Measurements from ENCODE around the gene CASTOR1.

The CASTOR1 gene

GRCh38 chr22:30245985-30246813, 43.1 kb downstream of the CASTOR1 start, which contains the start of gene LIF:
Gene LIF, minus strand, starts transcription at chr22:30246759. Its CDS starts 64 bp downstream, at chr22:30246695.
- DNase-seq (ENCODE audit: low read depth in 2 of 2): peak in 1 of 2 donors; percentile 38

GRCh38 chr22:30245181-30245984, 43.9 kb downstream of the CASTOR1 start:
- DNase-seq (ENCODE audit: low read depth in 2 of 2): no peak

- DNase-seq (ENCODE audit: low read depth in 2 of 2): no peak
Observed at GRCh38 chr22:30244641-30245040, 44.7 kb downstream of the CASTOR1 start.

GRCh38 chr22:30244066-30244465, 45.2 kb downstream of the CASTOR1 start:
- DNase-seq (ENCODE audit: low read depth in 2 of 2): no peak

GRCh38 chr22:30243661-30244060, 45.6 kb downstream of the CASTOR1 start:
- DNase-seq (ENCODE audit: low read depth in 2 of 2): no peak

- DNase-seq (ENCODE audit: low read depth in 2 of 2): no peak
Observed at GRCh38 chr22:30241576-30242371, 47.5 kb downstream of the CASTOR1 start.

GRCh38 chr22:30240541-30241417, 48.5 kb downstream of the CASTOR1 start:
- DNase-seq (ENCODE audit: low read depth in 2 of 2): no peak

GRCh38 chr22:30239488-30240405, 49.6 kb downstream of the CASTOR1 start:
- DNase-seq (ENCODE audit: low read depth in 2 of 2): no peak

GRCh38 chr22:30238661-30239487, 50.4 kb downstream of the CASTOR1 start:
- DNase-seq (ENCODE audit: low read depth in 2 of 2): no peak

- no peak for DNase-seq (ENCODE audit: low read depth in 2 of 2)
Observed at GRCh38 chr22:30238136-30238535, 51.2 kb downstream of the CASTOR1 start.

- DNase-seq (ENCODE audit: low read depth in 2 of 2): no peak
Observed at GRCh38 chr22:30236875-30237274, 52.4 kb downstream of the CASTOR1 start.

GRCh38 chr22:30235687-30236170, 53.6 kb downstream of the CASTOR1 start:
- DNase-seq (ENCODE audit: low read depth in 2 of 2): no peak

Measured in stimulated activated CD4-positive, alpha-beta T cell treated with anti-CD3 and anti-CD28 coated beads, Interleukin-15, amount 100 ng/mL, for 48 hours (primary cell).